ENCODE measurements around the gene JMJD7. TPM values are rescaled to one million over a fixed set of nuclear protein-coding genes. Genes with fewer than 3 reads are reported as not detected.

The JMJD7 gene
- total RNA-seq, 1 experiment from 2014 or later: 13.5 TPM

- TF ChIP-seq, protein P1, sequence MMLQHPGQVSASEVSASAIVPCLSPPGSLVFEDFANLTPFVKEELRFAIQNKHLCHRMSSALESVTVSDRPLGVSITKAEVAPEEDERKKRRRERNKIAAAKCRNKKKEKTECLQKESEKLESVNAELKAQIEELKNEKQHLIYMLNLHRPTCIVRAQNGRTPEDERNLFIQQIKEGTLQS (IDR thresholded peaks at IDR 0.05): no peak
- no peak overlapping the region for H2AFZ ChIP-seq (ENCODE audit: low read depth, low read length, poor library complexity, severe bottlenecking)
- H3K36me3 ChIP-seq (ENCODE audit: control insufficient read depth in 1 of 2, insufficient read depth in 2 of 2, low read length in 2 of 2): peaks cover 3 to 9% of the 10 kb centered on the region in 2 experiments; a peak in 2 of 4 replicates
- POLR2A ChIA-PET: no interaction called here
- no peak overlapping the region for H3K4me3 ChIP-seq (replicated peaks in 1 of 2; ENCODE audit: low read depth in 1 of 2, low read length in 2 of 2)
- H3K27me3 ChIP-seq (ENCODE audit: insufficient read depth, low read length): no peaks in the 10 kb centered on the region
- no peaks in the 10 kb centered on the region for H3K79me2 ChIP-seq (ENCODE audit: insufficient read depth, low read length)
- H3K4me2 ChIP-seq (ENCODE audit: low read length): no peak overlapping the region
- no peaks in the 10 kb centered on the region for H4K20me1 ChIP-seq (ENCODE audit: insufficient read depth)
- no peaks in the 10 kb centered on the region for H3K4me1 ChIP-seq (ENCODE audit: control insufficient read depth in 1 of 2, insufficient read depth in 2 of 2, low read length in 2 of 2)
- H3K9ac ChIP-seq (ENCODE audit: low read length): no peak overlapping the region
- BruUV-seq (replicated peaks): no TSS peak
- RAD21 ChIA-PET (ENCODE audit: low non-redundant PET in 1 of 2, low total read pairs in 2 of 2, uncharacterized antibody in 2 of 2, unreplicated experiment in 2 of 2): no interaction called here
- intact Hi-C loops (cut with micrococcal nuclease): no loop called here
- no peak for DNase-seq (ENCODE audit: low read depth, low spot score)
- no peaks in the 10 kb centered on the region for H3K9me2 ChIP-seq (ENCODE audit: insufficient read depth)
- CTCF ChIA-PET: no interaction called here
- H3K9me3 ChIP-seq (ENCODE audit: control insufficient read depth in 1 of 2, insufficient read depth in 1 of 2, low read depth in 1 of 2, low read length in 2 of 2): no peaks in the 10 kb centered on the region
- ATAC-seq: no peak
- no peak overlapping the region for H3K27ac ChIP-seq (ENCODE audit: low read depth, low read length)
Measured at GRCh38 chr15:41816788-41817187, 11.1 kb upstream of the JMJD7 start.

GRCh38 chr15:41817327-41817726 is 10.6 kb upstream of the JMJD7 start:
- RAD21 ChIA-PET (ENCODE audit: low non-redundant PET in 1 of 2, low total read pairs in 2 of 2, uncharacterized antibody in 2 of 2, unreplicated experiment in 2 of 2): no interaction called here
- POLR2A ChIA-PET: no interaction called here

More at GRCh38 chr15:41817327-41817726, 10.6 kb upstream of the JMJD7 start:
- Histone ChIP-seq H3K27ac (ENCODE audit: low read depth, low read length) (no peak overlapping the region), H3K9me3 (ENCODE audit: control insufficient read depth in 1 of 2, insufficient read depth in 1 of 2, low read depth in 1 of 2, low read length in 2 of 2) (no peaks in the 10 kb centered on the region), H3K36me3 (ENCODE audit: control insufficient read depth in 1 of 2, insufficient read depth in 2 of 2, low read length in 2 of 2) (peaks cover 6 to 9% of the 10 kb centered on the region in 2 experiments; a peak in 3 of 4 replicates), H3K9me2 (ENCODE audit: insufficient read depth) (no peaks in the 10 kb centered on the region), H3K4me1 (ENCODE audit: control insufficient read depth in 1 of 2, insufficient read depth in 2 of 2, low read length in 2 of 2) (no peaks in the 10 kb centered on the region), H4K20me1 (ENCODE audit: insufficient read depth) (no peaks in the 10 kb centered on the region), H3K9ac (ENCODE audit: low read length) (no peak overlapping the region), H2AFZ (ENCODE audit: low read depth, low read length, poor library complexity, severe bottlenecking) (no peak overlapping the region), H3K79me2 (ENCODE audit: insufficient read depth, low read length) (no peaks in the 10 kb centered on the region), H3K4me3 (replicated peaks in 1 of 2; ENCODE audit: low read depth in 1 of 2, low read length in 2 of 2) (no peak overlapping the region), H3K27me3 (ENCODE audit: insufficient read depth, low read length) (no peaks in the 10 kb centered on the region), H3K4me2 (ENCODE audit: low read length) (no peak overlapping the region)
- TF ChIP-seq EGR1 (IDR thresholded peaks at IDR 0.05; ENCODE audit: low read depth) (no peak), MAX (IDR thresholded peaks at IDR 0.05) (no peak), ZFX (IDR thresholded peaks at IDR 0.05) (no peak), ELF1 (IDR thresholded peaks at IDR 0.05; ENCODE audit: borderline replicate concordance, low read depth) (no peak), TCF7L2 (IDR thresholded peaks at IDR 0.05; ENCODE audit: borderline replicate concordance, extremely low read depth, insufficient read depth, insufficient read length) (no peak), JUND (IDR thresholded peaks at IDR 0.05) (no peak), CBX3 (IDR thresholded peaks at IDR 0.05; ENCODE audit: low read depth) (no peak), ZNF274 (IDR thresholded peaks at IDR 0.05; ENCODE audit: low read depth, low read length) (no peak), CEBPB (IDR thresholded peaks at IDR 0.05; ENCODE audit: low read depth) (no peak), CTCF (IDR thresholded peaks at IDR 0.05 in 2 of 3, conservative IDR thresholded peaks at IDR 0.05 in 1 of 3; ENCODE audit: borderline replicate concordance in 1 of 3, insufficient read depth in 1 of 3, low read depth in 2 of 3, low read length in 2 of 3) (no peak), SRF (IDR thresholded peaks at IDR 0.05; ENCODE audit: low read depth) (no peak), POLR2A (IDR thresholded peaks at IDR 0.05; ENCODE audit: borderline replicate concordance, extremely low read depth, insufficient read depth, insufficient read length) (no peak), RAD21 (IDR thresholded peaks at IDR 0.05; ENCODE audit: low read depth) (no peak), FOSL1 (IDR thresholded peaks at IDR 0.05; ENCODE audit: low read depth) (no peak), EZH2phosphoT487 (IDR thresholded peaks at IDR 0.05; ENCODE audit: borderline replicate concordance) (no peak)
- TF ChIP-seq, protein P1 (IDR thresholded peaks at IDR 0.05): no peak
- BruUV-seq (replicated peaks): no TSS peak
- intact Hi-C loops (cut with micrococcal nuclease): no loop called here
- CTCF ChIA-PET: no interaction called here
- no peak for DNase-seq (ENCODE audit: low read depth, low spot score)
- no peak for ATAC-seq

Data from HCT116 (cell line).